A549 treated with ZK216348 at 1 μM for 4 hours (cell line): ENCODE measurements around the gene ERAS. TPM values are rescaled to one million over a fixed set of nuclear protein-coding genes. Genes with fewer than 3 reads are reported as not detected.

Experiments used
- total RNA-seq: library from RNA; stranded (reverse); fragments of 200-300 nt; extraction: Qiagen RNA extraction; gene quantifications from 5 replicates; pipeline ENCODE4 v1.2.3, GENCODE V29; 2022; ENCODE audit warnings: low read depth

Gene ERAS, protein sequence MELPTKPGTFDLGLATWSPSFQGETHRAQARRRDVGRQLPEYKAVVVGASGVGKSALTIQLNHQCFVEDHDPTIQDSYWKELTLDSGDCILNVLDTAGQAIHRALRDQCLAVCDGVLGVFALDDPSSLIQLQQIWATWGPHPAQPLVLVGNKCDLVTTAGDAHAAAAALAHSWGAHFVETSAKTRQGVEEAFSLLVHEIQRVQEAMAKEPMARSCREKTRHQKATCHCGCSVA
- 0.19 TPM in 1 of 5 replicates, not detected in the others for total RNA-seq

DNA sequence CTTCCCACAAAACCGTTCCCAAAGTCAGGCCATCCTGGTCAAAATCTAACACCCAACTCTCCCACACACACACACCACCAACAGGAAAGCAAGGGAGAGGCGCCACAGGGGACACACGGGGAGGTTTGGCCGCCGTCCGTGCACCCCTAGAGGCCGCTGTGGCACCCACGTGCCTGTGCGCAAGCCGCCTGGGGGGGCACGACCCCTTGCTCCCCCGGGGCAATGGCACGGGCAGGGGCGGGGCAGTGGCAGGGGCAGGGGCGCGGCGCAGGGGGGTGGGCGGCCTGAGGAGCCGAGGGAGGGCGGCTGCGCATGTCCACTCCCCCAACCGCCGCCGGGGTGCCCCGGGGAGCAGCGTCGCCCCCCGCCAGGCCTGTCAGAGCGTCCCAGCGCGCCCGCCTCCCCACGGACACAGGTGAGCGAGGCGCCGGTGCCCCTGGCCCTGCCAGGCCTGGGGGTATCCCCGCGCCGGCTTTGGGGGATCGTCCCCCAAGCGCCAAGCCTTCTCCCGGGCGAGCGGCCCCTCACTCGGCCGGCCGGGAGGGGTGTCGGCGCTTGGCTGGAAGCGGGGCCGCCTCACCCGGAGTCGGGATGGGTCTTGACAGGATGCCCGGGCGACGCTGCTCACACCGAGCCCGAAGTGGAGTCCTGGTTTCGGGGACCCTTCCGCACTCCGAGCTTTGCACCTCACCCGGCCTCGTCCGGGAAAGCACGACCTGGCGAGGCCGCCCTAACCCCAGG lies at the start of gene ERAS:
ERAS (plus strand) TSS at position 379 of the 741 bp plus-strand sequence. CDS start 2,611 bp downstream, outside the sequence.

DNA sequence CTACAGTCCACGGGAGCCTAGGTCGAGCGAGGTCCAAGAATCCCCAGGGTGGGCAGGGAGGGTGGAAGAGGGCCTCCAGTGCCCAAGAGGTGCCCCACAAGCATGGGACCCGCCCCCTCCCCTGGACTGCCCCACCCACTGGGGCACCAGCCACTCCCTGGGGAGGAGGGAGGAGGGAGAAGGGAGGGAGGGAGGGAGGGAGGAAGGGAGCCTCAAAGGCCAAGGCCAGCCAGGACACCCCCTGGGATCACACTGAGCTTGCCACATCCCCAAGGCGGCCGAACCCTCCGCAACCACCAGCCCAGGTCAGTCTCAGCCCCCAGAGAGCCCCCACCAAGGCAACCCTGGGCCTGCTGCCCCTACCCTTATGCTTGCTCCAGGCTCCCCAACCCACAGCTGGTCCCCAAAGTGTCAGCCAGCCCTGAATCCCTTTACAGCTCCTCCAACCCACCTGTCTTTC lies 39.9 kb upstream of the ERAS start, which contains the start of gene GATA1:
GATA1 (plus strand) TSS at position 250 of the 460 bp plus-strand sequence. CDS start 4,520 bp downstream, outside the sequence.

DNA sequence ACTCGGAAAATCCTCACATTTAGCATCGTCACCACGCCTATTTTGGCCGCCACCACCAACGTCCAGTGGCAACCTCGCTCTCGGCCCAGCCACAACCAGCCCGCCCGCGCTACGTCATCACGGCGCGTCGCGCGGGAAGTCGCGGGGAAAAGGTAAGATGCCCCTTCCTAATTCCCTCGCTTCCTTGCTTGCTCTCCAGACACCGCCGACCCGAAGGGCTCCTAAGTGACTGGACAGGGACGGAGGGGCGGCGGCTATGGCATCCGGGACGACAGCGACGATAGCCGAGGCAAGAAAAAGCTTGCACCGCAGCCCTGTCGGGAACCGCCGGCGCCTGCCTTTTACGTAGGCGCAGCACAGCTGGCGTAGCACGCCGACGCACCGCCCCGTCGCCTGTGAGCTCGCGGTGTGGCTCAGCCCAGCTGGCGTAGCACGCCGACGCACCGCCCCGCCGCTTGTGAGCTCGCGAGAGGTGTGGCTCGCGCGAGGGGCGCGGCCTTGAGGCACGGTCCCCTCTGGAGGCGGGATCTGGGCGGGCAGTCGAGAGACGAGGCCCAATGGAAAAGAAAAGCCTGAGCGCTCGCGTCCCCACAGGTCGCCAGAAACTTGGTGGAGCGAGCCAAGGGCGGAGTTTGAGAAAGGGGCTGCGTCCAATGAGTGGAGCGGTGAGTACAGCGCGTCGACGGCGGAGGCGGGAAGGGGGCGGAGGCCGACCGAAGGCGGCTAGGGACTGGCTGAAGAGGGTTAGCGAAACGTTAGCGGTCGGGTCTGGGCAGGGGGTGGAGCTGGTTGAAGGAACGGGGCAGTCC lies 24.8 kb upstream of the ERAS start, which contains the start of gene HDAC6:
HDAC6 (plus strand) TSS at position 788 of the 809 bp plus-strand sequence. CDS start 626 bp downstream, outside the sequence.

DNA sequence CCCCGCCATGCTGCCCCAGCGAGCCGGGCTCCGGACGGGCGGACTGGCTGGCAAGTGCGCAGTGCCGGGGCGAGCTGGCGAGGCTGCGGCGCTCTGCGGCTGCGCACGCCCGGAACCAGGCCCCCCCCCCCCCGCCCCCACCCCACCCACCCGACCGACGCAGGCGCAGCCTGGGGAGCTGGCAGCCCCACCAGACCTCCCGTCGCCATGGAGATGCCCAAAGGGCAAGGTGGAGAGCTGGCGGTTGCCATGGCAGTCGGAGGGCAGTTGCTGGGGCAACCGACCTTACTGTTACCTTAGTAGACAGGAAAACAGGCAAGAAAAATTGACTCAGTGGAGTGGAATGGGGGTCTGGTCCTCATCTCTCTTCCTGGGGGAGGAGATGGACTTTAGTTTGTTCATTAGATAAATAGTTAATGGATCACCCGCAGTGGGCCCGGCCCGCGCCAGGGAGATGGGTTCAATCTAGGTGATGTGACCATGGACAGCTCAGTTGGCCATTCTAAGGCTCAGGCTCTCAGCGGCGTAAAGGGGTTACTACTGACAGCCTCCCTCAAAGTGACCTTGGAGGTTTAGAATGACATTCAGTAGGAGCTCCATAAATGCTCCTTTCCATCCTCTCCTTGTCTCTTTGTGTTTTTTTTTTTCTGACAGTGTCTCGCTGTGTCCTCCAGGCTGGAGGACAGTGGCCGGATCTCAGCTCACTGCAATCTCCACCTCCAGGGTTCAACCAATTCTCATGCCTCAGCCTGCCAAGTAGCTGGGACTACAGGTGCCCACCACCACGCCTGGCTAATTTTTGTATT lies 9.4 kb downstream of the ERAS start, which contains the start of gene PCSK1N:
PCSK1N (minus strand) TSS at position 87 of the 806 bp plus-strand sequence; CDS start at position 9, 78 bp downstream.

Other genes with a start within 250 kb of the ERAS start
- 56.8 to 92.4 TPM (median 73.5 TPM) in 5 replicates for gene WDR13, start 229.0 kb upstream of the ERAS start, total RNA-seq
- 0.13 to 0.52 TPM (median 0.19 TPM) in 4 of 5 replicates, not detected in the other for gene WAS, start 142.7 kb upstream of the ERAS start, total RNA-seq
- 17.4 to 24.2 TPM (median 23.1 TPM) in 5 replicates for gene SUV39H1, start 129.8 kb upstream of the ERAS start, total RNA-seq
- not detected in 5 replicates for gene GLOD5, start 64.8 kb upstream of the ERAS start, total RNA-seq
- gene GATA1, start 39.9 kb upstream of the ERAS start, total RNA-seq = not detected in 5 replicates
- gene HDAC6, start 24.4 kb upstream of the ERAS start, total RNA-seq = 24.5 to 38.5 TPM (median 32.5 TPM) in 5 replicates
- 14.2 to 57.6 TPM (median 52.0 TPM) in 5 replicates for gene PCSK1N, start 9.1 kb downstream of the ERAS start, total RNA-seq
- gene TIMM17B, start 71.3 kb downstream of the ERAS start, total RNA-seq = 65.2 to 99.9 TPM (median 98.2 TPM) in 5 replicates
- 88.6 to 103 TPM (median 94.0 TPM) in 5 replicates for gene PQBP1, start 71.4 kb downstream of the ERAS start, total RNA-seq
- gene SLC35A2, start 85.1 kb downstream of the ERAS start, total RNA-seq = 42.8 to 68.8 TPM (median 65.0 TPM) in 5 replicates
- 8.5 to 10.0 TPM (median 9.0 TPM) in 5 replicates for gene PIM2, start 92.5 kb downstream of the ERAS start, total RNA-seq
- 60.4 to 71.4 TPM (median 64.7 TPM) in 5 replicates for gene OTUD5, start 131.1 kb downstream of the ERAS start, total RNA-seq
- 0.92 to 1.6 TPM (median 1.2 TPM) in 5 replicates for gene KCND1, start 145.3 kb downstream of the ERAS start, total RNA-seq
- 15.0 to 24.2 TPM (median 23.6 TPM) in 5 replicates for gene GRIPAP1, start 175.8 kb downstream of the ERAS start, total RNA-seq
- gene TFE3, start 216.8 kb downstream of the ERAS start, total RNA-seq = 38.3 to 57.8 TPM (median 54.4 TPM) in 5 replicates
- 2.1 to 4.9 TPM (median 3.8 TPM) in 5 replicates for gene CCDC120, start 232.5 kb downstream of the ERAS start, total RNA-seq
- 37.3 to 50.2 TPM (median 43.8 TPM) in 5 replicates for gene PRAF2, start 247.5 kb downstream of the ERAS start, total RNA-seq